NK-92 treated with Interleukin-12 subunit alpha and Interleukin-12 subunit beta, amount 100 ng/mL, for 24 hours (cell line): ENCODE measurements around the gene MICB.
"Not testable (repeated sequence)": the region's sequence is repeated elsewhere in the genome, so short reads cannot be mapped to it uniquely, and the experiment has no call there.

Source experiments
- DNase-seq: peaks from one replicate; lab custom pipeline; 2025; lab: John Stamatoyannopoulos, UW

The MICB gene

DNA sequence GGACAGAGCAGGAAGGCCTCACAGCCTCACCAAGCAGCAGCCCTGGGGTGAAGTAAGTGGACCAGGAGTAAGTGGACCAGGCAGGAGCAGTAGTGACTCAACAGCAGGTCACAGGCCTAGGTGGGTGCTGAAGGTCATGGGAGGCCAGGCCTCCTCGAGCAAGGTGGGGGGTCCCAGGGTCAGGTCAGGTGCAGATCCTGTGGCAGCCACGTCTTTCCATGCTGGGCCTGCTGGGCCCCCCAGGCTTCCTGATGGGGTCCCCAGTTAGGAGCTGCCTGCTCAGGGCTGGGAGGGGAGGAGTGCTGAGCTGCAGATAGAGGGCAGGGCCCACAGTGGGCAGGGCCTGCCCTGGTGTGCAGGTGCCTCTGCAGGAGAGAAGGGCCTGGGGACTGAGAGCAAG, 11.1 kb downstream of the MICB start:
- not testable (repeated sequence) for DNase-seq

DNA sequence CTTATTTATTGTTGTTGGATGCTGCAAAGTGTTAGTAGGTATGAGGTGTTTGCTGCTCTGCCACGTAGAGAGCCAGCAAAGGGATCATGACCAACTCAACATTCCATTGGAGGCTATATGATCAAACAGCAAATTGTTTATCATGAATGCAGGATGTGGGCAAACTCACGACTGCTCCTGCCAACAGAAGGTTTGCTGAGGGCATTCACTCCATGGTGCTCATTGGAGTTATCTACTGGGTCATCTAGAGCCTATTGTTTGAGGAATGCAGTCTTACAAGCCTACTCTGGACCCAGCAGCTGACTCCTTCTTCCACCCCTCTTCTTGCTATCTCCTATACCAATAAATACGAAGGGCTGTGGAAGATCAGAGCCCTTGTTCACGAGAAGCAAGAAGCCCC, 12.1 kb downstream of the MICB start:
- no peak for DNase-seq

DNA sequence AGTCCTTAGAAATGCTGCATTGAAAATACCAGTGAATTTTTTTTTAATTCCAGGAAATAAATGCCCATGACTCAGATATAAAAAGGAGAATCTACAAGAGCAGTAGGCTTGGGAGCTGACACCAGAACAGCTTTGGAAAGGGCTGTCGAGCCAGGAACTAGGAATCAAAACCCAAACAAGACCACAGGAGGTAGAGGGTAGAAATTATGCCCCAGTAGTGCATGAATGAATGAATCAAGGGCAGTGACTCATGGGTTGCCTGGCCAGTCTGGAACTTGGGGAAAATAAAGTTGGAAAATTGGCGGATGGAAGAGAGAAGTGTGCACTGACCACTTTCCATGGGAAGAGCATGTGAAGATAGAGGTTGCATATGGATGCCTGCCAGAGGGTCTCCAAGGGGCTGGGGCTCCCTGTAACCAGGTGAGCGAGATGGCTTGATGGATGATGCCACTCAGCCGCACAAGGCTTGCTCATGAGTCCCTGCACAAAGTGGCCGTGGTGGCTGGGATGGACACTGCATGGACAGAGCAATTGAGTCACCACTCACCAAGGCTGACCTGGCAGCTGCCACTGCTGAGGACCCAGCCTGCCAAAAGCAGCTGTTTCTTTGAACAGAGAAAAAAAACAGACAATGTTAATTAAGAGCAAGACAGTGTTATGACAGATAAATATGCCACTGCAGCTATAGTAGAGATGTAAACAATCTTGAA, 15.7 kb downstream of the MICB start:
- no peak for DNase-seq

DNA sequence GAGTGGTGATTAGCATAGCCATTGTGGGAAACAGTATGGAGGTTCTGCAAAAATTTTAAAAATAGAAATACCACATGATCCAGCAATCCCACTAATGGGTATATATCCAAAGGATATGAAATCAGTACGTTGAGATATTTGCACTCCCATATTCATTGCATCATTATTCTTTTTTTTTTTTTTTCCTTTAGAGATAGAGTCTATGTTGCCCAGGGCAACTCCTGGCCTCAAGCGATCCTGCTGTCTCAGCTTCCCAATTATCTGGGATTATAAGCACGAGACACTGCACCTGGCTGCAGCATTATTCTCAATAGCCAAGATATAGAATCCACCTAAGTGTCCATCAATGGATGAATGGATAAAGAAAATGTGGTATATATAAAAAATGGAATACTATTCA, 23.9 kb downstream of the MICB start:
- no peak for DNase-seq

DNA sequence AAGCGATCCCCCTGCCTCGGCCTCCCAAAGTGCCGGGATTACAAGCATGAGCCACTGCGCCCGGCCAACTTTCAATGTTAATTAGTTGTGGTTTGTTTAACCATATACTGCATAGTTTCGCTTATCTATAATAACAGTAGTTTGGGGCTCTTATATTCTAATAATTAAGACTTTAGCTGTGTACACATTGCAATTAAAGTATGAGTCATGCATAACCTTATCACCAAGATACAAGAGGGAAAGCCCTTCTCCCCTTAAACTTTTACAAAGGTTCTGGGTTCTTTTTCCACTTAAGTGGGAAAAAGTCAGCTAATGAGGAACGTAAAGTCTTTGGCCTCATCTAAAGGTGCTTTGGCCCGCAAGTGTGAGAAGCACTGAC, 27.6 kb downstream of the MICB start:
- no peak for DNase-seq

DNA sequence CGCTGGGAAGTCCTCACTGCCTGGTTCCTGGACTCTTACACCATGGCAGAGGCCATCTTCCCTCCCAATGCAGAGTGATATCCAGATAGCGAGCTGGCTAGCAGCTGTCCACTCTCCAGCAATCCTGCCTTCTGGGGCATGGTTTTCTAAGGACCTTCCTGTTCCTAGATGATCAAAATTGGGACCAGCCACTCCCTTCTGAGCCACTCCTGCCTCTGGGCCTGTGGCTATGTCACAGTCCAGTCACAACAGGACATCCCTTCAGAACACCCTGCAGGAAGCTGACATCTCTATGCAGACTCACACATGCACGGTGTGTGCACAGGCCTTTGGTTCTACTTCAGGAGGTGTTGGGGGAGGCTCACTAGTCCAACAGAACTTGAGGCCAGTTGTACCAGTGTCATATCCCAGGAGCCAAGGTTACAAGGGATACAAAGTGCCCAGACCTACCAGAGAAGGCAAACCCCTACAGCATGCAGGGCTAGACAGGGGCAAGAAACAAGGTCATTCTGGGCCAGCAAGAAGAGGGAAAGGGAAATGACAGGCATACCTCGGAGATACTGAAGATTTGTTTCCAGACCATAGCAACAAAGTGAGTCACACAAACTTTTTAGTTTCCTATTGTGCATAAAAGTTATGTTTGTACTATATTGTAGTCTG, 28.1 kb downstream of the MICB start:
- no peak for DNase-seq

DNA sequence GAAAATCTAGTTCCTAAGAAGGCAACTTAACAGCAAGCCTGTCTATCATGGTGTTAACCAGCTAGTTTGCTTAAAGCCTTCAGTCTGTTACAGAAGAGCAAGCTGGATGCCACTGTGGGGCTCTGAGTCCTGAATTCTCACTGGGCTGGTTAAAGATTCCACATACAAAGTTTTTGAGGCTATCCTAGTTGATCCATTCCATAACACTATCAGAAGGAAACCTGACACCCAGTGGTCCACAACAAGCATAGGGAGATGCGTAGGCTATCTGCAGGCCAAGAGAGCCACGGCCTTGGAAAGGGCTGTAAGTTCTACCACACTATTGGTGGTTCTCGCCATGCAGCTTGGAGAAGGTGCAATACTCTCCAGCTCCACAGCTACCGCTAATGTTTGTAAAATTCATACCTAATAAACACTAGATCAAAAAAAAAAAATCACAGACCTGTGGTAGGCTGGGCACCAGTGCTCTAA, 30.4 kb downstream of the MICB start:
- no peak for DNase-seq

DNA sequence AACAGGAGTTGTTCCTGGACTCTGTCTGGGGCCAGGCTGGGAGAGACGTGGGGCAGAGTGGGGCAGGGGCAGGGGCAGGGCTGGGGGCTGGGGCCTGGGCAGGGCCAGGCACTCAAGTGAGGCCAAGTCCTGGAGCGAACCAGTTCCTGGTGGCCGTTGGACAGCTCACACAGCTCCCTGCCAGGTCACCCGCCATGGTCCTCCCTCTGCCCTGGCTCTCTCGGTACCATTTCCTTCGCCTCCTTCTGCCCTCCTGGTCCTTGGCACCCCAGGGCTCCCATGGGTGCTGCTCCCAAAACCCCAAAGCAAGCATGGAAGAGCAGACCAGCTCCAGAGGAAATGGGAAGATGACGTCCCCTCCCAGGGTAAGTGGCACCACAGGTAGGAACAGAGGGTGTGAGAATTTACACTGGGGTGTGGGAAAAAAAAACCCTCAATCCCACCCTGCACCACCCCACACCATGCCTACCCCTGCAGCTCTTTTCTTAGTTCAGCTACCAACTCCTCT, 30.9 kb downstream of the MICB start, which contains the start of gene MCCD1:
MCCD1 (plus strand) TSS at position 142 of the 508 bp plus-strand sequence; CDS start at position 195, 53 bp downstream.
- DNase-seq: no peak

DNA sequence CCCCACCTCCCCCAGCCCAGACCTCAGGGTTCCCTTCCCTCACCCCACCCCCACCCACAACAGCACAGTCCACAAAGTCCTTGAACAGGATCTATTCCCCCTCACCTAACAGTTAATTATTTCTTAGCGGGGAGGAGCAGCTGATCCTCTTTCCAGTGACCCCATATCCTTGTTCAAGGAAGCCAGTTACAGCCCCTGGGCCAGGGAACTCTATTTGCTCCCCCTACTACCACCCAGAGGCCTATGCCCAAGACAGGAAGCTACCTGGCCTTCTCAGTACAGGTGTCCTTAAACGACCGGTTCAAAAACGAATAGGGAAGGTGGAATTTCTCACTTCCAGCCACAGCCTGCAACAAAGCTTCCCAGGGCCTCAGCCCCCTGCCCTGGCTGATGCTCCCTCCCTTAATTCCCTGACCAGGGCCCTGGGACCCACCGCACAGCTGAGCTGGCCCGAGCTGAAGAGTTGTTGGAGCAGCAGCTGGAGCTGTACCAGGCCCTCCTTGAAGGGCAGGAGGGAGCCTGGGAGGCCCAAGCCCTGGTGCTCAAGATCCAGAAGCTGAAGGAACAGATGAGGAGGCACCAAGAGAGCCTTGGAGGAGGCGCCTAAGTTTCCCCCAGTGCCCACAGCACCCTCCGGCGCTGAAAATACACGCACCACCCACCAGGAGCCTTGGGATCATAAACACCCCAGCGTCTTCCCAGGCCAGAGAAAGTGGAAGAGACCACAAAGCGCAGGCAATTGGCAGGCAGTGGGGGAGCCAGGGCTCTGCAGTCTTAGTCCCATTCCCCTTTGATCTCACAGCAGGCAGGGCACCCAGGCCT, 31.6 kb downstream of the MICB start:
- DNase-seq: no peak

DNA sequence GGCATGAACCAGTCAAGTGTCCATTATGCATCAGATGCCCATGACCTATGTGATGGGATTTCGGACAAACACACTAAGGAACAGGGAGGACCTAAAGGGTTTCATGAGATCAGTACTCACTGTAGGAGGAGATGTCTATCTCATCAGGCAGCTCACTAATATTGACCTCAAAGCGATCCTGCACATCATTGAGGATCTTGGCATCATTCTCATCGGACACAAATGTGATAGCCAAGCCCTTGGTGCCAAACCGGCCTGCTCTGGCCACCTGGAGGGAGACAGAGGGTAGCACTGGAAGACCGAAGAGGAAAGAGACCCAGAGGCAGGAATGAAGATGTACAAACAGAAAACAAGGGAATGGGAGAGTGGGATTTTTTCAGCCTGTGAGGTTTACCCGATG, 32.7 kb downstream of the MICB start:
- no peak for DNase-seq

DNA sequence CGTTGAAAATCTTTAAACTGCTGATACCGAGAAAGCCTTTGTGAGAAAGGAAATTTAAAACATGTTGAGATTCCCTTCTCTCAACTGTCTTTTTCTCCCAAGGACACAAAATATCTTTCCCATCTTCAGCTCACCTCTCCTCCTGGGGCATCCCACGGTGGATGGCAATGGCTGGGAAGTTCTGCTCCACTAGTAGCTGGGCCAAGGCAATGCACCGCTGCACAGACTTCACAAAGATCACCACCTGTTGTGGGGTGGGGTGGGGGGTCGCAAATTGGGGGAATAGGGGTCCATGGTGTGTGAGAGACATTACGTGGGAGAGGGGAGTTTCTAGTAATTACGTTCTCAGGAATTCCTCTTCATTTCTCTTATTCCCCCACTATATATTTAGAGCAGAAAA, 33.2 kb downstream of the MICB start:
- no peak for DNase-seq

DNA sequence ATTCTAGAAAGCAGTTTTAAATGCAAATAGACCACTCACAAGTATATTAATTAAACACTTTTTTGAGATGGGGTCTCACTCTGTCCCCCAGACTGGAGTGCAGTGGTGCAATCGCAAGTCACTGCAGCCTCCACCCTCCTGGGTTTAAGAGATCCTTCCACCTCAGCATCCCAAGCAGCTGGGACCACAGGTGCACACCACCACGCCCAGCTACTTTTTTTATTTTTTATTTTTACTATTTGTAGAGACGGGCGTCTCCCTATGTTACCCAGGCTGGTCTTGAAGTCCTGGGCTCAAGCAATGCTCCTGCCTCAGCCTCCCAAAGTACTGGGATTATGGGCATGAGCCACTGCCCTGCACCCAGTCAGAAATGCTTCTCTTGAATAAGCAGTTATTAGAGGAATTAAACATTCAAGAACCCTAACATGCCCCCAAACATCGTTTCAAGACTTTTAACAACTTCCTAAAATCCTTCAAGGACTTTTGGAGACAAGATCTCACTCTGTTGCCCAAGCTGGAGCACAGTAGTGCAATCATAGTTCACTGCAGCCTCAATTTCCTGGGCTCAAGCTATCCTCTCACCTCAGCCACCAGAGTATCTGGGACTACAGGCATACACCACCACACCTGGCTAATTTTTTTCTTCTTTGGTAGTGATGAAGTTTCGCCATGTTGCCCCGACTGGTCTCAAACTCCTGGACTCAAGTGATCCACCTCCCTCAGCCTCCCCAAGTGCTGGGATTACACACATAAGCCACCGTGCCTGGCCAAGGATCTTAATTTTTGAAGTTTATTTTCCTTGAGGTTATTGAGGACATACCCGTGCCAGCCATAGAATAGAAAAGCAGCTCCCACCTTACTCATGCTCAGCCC, 34.1 kb downstream of the MICB start:
- DNase-seq: no peak

DNA sequence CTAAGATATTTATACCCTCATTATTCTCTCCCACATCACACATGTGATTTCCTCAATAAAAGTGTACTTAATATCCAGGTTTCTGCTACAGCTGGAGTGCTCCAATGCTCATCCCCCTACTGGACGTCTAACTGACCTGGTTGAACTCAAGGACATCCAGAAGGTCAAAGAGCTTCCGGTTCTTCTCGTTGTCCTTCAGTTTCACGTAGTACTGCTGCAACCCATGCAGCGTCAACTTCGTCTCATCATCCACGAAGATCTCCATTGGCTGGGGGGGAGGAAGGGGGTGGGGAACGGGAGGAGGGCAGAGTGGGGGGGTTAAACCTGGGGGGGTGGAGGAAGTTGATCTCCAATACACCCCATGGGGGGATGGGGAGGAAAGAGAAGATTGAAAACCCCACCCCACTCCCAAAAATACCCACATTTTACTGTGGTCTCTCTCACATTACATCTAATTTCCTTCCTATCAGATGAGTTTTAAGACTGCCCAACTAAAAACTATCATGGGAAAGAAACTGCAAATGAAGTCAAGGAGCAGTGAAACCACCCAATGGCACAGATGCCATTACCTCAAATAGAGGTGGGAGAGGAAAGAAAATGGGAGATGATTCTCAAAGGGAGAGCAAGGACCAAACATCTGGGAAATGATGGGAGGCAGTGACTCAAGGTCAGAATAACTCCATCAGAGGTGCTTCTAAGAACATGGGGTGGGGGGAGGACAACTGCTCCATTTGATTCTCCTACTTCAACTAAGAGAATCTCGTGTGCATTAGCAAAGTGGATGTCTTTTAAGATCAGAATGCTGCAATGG, 34.9 kb downstream of the MICB start:
- DNase-seq: no peak

DNA sequence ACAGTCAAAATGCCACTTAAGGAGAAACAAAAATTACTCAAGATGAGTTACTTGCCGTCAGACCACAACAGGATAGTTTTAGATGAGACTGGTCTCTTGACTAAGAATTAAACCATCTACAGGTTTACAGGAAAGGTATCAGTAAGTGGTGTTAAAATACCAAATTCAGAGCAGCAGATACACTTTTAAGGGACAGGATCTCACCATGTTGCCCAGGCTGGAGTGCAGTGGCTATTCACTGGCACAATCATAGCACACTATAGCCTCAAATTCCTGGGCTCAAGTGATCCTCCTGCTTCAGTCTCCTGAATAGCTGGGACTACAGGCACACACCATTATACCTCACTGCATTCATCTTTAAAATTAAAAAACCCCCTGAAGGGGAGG, 35.5 kb downstream of the MICB start:
- no peak for DNase-seq

DNA sequence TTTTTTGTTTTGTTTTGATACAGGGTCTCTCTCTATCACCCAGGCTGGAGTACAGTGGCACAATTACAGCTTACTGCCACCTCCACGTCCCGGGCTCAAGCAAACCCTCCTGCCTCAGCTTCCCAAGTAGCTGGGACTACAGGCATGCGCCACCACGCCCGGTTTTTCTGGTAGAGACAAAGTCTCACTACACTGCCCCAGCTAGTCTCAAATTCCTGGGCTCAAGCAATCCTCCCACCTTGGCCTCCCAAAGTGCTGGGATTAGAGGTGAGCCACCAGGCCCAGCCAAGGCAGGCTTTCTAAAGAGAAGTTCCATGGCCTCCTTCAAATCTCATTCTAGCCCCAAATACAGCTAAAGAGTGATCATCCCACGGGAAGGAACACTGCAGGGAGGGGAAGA, 36.1 kb downstream of the MICB start:
- no peak for DNase-seq

DNA sequence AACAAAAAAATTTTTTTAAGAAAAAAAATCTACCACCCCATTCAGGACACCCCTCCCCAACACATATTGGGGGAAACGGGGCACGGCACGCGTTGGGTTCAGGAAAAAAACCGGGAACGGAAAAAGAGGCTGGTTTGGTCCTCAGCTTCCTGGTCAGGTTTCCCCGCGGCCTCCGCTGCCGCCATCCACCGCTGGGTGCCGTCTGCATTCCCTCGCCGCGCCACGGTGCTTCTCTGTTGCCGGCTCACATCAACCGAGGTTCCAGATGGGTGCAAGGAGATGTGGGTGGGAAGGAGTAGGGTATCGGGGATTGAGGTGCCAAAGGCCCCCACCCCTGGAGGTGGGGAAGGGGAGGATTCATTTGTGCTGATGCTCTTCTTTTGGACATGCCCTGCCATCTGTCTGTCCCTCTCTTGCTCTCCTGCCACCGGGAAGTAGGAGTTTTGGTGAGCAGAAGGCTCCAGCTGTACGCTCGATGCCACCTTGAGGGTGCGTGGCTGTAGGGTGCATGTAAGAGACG, 36.6 kb downstream of the MICB start:
- no peak for DNase-seq

DNA sequence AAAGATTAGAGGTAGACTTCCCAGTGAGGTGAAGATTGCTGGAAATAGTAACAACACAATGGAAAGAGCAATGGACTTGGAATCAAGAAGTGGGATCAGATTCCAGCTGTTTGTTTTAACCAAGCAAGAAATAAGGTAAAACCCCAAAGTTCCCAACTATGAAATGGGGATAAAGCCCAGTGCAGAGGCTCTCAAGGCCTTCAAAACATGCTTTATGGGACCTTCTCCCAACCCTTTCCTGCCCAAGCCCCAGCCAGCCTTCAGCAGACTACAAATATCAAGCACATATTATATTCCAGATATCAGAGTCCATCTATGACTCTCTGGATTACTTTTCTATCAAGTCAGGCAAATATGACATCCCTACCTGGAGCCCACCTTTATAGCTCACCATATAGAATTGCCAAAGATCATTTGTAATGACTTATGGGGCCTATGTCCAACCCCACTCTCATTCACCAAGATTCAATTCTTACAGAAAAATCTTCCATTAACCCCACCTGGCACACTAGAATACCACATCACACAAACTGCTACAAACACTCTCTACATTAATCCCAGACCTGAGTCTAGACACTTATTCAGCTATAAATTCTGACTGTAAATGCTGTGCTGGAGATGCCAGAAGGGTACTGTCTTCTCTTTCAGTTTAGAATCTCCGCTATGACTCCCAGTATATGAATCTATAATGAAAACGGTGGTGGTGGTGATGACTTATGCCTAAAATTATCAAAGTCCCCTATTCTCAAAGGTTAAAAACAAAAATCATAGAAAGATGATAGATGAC, 37.8 kb downstream of the MICB start:
- DNase-seq: no peak

DNA sequence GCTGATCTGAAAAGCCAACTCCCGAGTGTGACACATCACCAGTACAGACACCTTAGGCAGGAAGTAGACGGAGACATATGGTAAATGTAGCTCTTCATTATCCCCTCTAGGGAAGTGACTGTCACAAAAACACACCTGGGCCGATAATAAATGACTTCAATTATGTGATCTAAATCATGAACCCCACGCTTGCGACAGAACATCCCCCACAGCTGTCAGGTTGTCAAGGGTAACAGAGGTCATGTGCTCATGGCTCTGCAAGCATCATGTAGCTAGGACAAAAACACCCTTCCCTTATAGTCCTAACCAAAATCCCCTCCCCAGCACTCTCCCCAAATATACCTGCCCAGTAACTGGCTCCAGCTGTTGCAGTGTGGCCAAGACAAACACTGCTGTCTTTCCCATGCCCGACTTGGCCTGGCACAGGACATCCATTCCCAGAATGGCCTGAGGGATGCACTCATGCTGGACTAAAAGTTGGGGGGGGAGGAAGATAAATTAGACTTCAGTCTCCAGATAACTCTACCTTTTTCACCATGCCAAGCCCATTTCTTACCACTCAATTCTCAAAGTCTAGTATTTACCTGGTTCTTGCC, 41.0 kb downstream of the MICB start:
- no peak for DNase-seq

DNA sequence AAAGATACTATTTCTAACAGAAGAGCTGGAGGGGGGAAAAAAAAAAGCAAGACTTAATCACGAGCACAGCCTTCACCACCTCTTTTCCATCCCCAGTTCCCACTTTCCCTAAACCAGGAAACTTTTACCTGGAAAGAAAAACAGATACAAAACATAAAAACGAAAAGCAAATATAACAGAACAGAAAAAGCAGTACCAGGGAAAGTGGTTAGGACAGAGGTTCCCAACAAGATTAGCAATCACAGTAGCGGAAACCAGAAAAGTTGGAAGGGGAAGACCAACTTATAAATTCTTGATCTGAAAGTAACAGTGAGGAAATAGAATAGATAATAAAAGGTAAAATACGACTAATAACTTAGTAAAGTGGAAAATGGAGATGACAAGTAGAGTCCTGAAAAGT, 42.7 kb downstream of the MICB start:
- no peak for DNase-seq
